Astrocyte of the spinal cord (primary cell): ENCODE data around the gene MAGEF1.

Source experiments
- DNase-seq: peaks from one replicate; pipeline ENCODE4 v3.0.0; 2011; ENCODE audit warnings: low read depth, low spot score
- H3K4me3 ChIP-seq: 2 replicates; pipeline ENCODE4 v1.5.1; 2011; ENCODE audit warnings: low read depth, mild to moderate bottlenecking, low read length, moderate library complexity
- in situ Hi-C: cut with HindIII; loops from 2 replicates; pipeline ENCODE4 v1.10.0; 2017; ENCODE audit warnings: low sequenced_read_pairs
- TF ChIP-seq, protein P1 (sequence below): IDR thresholded peaks from 2 replicates; pipeline ENCODE4 v1.5.1; 2012; ENCODE audit warnings: low read depth, mild to moderate bottlenecking, low read length, inconsistent platforms

MAGEF1 gene, protein sequence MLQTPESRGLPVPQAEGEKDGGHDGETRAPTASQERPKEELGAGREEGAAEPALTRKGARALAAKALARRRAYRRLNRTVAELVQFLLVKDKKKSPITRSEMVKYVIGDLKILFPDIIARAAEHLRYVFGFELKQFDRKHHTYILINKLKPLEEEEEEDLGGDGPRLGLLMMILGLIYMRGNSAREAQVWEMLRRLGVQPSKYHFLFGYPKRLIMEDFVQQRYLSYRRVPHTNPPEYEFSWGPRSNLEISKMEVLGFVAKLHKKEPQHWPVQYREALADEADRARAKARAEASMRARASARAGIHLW

DNA sequence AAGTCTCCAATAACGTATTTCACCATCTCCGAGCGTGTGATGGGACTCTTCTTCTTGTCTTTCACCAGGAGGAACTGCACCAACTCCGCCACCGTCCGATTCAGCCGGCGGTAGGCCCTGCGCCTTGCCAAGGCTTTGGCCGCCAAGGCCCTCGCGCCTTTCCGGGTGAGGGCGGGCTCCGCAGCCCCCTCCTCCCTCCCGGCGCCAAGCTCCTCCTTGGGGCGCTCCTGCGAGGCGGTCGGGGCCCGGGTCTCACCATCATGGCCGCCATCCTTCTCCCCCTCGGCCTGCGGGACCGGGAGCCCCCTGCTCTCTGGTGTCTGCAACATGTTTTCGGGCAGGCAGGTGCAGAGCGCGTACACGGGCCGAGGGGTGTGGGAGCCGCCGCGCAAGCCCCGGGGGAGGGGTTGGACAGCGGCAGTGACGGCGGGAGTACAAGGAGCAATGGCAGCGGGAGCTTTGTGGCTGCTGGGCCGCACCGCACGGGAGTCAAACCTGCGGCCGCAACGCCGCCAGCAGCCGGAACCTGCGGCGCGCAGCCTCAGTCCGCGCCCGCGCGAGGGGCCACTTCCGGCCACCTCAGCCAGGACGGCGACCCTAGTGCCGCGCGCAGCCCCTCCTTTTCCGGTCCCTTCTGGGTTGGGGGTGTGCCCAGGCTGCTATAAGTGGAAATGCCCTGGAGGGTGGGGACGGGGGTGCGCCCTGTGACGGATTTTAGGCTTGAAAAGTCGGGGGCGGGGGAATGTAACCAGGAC is at the start of gene MAGEF1:
MAGEF1 (minus strand) TSS at position 572 of the 755 bp plus-strand sequence; CDS start at position 329, 243 bp downstream.
- in situ Hi-C loops, result no loop called here
- DNase-seq, result peak; percentile 82
- TF ChIP-seq, protein P1, sequence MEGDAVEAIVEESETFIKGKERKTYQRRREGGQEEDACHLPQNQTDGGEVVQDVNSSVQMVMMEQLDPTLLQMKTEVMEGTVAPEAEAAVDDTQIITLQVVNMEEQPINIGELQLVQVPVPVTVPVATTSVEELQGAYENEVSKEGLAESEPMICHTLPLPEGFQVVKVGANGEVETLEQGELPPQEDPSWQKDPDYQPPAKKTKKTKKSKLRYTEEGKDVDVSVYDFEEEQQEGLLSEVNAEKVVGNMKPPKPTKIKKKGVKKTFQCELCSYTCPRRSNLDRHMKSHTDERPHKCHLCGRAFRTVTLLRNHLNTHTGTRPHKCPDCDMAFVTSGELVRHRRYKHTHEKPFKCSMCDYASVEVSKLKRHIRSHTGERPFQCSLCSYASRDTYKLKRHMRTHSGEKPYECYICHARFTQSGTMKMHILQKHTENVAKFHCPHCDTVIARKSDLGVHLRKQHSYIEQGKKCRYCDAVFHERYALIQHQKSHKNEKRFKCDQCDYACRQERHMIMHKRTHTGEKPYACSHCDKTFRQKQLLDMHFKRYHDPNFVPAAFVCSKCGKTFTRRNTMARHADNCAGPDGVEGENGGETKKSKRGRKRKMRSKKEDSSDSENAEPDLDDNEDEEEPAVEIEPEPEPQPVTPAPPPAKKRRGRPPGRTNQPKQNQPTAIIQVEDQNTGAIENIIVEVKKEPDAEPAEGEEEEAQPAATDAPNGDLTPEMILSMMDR, result no peak
- peak within 1 kb of the TSS; percentile 77 for H3K4me3 ChIP-seq

DNA sequence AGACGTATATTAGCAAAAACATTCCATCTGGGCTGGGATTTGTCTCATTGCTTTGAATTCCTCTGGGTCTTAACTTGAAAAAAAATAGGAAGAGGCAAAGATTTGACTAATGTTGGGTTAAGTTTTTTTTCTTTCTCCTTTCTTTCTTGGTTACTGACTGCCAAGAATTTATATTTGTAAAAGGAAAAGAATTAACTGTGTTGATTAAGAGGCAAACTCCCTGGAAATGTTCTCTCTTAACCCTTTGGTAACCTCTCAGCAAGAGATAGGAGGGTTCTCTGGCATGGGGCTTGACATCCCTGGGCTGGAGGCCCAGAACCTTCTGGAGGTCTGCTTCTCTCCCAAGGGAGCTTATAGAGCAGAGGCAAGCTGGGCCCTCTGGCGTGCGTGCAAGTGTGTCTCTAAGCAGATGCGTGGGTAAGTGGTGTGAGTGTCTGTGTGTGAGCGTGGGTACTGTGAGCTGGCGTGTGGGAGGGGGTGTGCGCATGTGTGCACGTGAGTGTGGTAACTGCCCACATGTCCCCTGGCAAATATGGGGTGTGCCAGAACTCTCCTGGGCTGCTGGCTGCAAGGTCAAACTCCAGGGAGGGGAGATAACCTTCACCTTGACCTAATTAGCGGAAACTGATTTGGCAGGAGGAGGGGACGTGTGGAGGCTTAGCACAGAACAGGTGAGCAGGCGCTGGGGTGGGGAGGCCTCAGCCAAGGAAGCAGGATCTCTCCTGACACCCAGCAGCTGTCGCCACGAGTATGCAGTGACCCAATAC is 49.4 kb upstream of the MAGEF1 start:
- TF ChIP-seq, protein P1, result no peak
- peak; percentile 16 for DNase-seq
- H3K4me3 ChIP-seq, result no peak overlapping the region
- in situ Hi-C loops, result no loop called here

GRCh38 chr3:184760337-184761074 is 48.6 kb upstream of the MAGEF1 start:
- DNase-seq, result no peak
- no peak overlapping the region for H3K4me3 ChIP-seq
- TF ChIP-seq, protein P1, result no peak
- in situ Hi-C loops, result no loop called here

DNA sequence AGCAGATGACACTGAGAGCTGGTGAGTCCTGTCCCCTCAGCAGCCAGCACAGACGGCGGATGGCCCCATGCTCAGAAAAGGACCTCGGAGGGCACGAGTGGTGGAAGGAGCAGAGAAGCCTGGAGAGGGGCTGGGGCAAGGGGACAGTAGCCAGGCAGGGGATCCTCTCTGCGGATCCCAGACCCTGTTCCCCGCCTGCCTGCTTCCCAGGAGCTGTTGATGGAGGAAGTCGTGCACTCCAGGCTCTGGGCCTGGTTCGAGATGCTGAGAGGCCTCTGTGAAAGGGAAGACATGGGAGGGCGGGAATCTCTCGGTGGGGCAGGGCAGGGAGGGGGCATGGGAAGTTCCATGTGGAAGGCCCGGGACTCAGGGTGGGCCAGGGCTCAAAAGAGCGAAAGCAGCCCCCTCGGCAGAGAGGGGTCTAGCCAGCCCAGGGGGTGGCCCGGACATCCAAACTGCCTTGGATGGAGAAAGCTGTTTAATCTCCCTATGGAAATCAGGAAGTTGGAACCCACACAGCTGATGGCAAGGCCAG is 47.9 kb upstream of the MAGEF1 start:
- no peak overlapping the region for H3K4me3 ChIP-seq
- no peak for DNase-seq
- TF ChIP-seq, protein P1, result no peak
- in situ Hi-C loops, result no loop called here

DNA sequence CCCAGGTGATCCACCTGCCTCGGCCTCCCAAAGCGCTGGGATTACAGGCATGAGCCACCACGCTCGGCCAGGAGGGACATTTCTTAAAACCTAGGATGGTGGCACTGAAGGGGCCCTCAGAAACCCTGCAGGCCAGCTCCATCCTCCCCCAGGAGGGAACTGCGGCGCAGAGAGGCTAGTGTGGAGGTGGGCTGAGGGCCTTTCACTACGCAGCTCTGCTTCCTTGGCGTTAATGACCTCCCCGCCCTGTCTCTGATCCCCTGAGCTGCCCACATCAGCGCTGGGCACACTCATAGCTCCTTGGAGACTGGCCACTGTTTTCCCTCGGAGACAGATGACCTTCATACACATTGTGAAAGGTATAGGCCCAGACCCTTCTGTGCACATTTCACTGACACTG is 46.2 kb upstream of the MAGEF1 start:
- no peak overlapping the region for H3K4me3 ChIP-seq
- TF ChIP-seq, protein P1, result no peak
- no peak for DNase-seq
- in situ Hi-C loops, result no loop called here
